Right kidney (tissue), 1 donor: ENCODE results near the gene AGAP1.

ENCODE experiments used
- DNase-seq: peaks from one replicate; pipeline ENCODE4 v3.0.0-alpha.2; 2016

The AGAP1 gene

GRCh38 chr2:235532307-235532706, 38.5 kb downstream of the AGAP1 start:
- DNase-seq = no peak

DNA sequence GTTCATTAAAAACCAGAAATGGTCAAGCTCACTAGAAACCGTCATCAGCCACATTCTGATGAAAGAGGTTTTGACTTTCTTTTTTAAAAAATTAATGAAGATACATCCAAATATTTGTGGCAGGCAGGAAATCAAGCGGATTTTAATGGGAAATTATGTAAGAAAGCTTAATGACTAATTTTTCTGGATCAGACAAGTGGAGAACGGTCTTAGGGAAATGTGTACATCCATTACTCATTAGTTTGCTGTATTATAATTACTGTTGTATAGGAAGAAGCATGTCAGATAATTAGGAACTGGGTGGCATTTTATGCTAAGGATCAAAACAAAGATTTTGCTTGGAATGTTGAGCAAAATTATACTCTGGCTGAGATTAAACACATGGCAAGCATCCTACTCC, 39.4 kb downstream of the AGAP1 start:
- no peak for DNase-seq

GRCh38 chr2:235533616-235534385, 40.0 kb downstream of the AGAP1 start:
- no peak for DNase-seq

- no peak for DNase-seq
These were observed 41.0 kb downstream of the AGAP1 start for GRCh38 chr2:235534678-235535422.

- no peak for DNase-seq
These were observed 41.7 kb downstream of the AGAP1 start for GRCh38 chr2:235535423-235536130.

GRCh38 chr2:235536711-235537110, 42.9 kb downstream of the AGAP1 start:
- no peak for DNase-seq

DNA sequence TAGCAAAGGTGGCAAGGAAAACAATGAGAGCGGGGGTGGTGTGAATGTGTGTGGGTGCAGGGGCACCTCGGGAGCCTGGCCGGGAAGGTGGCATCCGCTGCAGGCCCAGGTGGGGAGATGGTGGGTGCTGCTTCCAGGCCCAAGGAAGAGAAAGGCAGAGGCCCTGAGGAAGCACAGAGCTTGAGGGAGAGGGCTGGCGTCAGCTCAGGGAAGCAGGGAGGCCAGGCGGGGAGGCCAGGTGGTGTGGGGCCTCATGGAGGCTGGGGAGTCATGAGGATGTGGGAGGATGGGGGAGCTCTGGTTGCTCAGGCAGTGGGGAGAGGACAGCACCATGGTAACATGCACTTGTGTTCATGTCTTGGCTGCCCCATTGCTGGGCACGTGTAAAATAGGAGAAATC, 43.3 kb downstream of the AGAP1 start:
- DNase-seq = no peak

- no peak for DNase-seq
These were observed 43.7 kb downstream of the AGAP1 start for GRCh38 chr2:235537587-235537986.

DNA sequence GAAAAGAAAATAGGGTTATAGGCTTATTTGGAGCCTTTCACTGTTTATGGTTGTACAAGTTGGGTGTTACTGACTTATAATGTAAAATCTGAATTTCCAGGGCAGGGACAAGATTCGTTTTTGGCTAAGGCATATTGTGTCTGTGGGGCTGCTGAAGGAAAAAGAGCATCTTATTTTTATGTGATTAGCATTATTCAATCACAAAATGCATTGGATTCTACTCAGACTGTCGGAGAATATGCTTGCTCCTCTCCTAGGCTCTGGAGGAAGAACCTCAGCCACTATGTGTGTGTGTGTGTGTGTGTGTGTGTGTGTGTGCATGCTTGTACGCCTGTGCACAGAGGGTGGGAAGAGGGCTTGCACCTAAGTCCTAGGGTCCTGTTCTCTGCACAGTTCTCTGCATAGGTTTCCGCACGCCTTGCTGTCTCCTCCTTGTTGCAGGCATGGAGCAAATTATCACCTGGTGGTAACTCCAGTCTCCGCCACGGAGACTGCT, 44.3 kb downstream of the AGAP1 start:
- DNase-seq = no peak

DNA sequence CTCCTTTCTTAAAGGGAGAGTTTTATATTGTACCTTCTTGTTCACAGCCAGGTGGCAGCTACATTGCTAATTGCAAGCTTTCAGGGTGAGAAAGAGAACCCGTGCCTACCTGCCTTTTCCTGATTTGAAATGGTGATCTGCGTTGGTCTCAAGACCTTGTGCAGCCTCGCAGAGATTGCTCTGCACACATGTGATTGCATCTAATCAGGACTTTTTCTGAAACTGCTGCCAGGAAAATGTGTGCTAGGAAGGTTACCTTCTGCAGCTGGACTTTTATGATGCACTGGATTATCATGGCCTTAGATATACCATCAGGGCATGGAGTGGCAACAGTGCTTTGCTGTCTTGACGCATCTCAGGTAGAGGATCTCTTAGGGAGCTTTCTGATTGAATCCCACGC, 45.1 kb downstream of the AGAP1 start:
- DNase-seq = no peak

- no peak for DNase-seq
These were observed 45.9 kb downstream of the AGAP1 start for GRCh38 chr2:235539773-235540172.

DNA sequence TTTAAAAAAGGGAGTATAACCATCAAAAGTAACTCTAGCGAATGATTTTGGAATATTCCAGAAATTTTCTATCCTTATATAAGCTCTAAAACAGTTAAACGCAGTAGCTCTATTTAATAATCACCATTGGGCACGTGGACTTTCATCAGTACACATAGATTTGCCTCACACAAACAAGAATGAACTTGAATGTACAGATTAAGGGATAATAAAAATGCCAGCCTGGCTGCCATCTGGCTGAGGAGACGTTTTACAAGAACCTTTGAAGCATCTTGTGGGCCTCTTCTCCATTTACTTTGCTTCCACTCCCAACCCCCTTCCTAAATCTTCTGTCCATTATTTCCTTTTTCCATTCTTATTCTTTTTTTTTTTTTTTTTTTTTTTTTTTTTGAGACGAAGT, 47.2 kb downstream of the AGAP1 start:
- no peak for DNase-seq

DNA sequence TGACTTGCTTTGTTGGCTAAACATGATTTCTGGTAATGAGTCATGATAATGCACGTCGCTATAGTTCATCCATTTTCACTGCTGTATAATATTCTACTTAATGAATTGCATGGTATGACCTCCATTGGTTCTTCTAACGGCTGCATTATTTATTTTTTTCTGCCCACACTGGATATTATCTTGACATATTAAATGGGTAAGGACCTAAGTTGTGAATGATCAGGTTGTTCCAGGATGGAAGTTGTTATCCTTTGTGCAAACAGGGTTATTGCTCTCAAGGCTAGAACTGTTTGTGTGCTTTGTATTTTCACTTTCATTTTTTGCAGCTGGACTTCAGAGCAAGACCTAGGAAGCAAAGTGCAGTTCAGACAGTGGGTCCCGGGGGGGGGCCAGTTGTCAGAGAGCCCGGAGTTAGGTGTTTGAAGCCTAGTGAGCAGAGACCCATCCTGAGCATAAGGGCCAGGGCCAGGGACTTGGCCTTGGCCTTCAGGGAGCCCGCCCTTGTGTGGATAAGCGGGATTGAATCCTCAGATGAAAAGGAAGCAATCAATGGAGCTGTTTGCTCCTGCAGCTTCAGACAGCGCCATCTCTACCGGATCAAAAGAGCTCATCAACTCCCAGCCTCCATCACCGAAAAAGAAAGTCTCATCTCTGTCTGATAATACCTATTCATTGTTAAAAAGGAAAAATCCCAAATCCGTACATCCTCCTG, 48.2 kb downstream of the AGAP1 start:
- DNase-seq = no peak

DNA sequence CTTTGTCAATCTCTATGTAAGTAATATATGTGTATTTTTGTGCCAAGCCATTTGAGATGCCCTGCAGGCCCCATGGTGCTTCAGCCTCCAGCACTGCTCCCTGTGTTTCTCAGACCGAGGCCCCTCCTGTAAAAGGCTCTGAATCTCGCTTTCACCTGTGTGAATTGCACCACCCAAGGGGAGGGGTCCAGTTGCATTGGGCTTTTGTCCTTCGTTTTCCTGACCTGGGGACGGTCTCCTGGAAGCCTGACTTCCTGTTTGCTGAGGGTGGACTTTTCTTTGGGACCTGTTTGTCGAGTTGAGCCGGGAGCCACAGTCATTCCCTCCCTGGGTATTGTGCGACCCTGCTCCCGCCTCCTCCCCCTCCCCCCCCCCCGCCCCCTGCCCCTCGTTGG, 48.9 kb downstream of the AGAP1 start:
- no peak for DNase-seq

DNA sequence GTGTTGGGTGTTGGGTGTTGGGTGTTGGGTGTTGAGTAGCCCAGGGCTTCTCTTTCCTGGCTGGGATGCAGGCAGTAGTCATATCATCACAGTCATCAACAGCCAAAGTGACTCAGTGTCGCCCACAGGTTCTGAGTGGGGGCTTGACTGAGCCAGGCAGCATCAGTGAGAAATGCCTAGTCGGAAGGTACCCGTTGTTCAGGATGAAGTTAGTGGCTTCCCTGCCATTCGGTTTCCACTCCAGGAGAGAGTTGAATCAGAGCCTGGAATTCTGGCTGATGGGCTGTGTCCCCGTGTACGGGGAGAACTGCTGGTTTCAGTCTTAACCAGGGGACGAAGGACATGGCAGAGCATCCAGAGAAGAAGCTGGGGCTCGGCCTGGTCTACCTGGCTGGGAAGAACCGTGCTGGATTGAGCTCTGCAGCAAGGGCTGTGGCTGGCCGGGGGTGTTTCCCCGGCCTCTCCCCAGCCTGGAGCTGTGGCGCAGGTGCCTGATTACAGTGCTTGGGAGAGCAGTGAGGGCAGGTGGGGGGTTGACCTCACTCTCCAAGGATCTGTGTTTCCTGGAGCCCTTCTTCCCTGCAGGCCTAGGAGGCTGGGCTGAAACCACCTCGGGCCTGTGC, 49.4 kb downstream of the AGAP1 start:
- no peak for DNase-seq

DNA sequence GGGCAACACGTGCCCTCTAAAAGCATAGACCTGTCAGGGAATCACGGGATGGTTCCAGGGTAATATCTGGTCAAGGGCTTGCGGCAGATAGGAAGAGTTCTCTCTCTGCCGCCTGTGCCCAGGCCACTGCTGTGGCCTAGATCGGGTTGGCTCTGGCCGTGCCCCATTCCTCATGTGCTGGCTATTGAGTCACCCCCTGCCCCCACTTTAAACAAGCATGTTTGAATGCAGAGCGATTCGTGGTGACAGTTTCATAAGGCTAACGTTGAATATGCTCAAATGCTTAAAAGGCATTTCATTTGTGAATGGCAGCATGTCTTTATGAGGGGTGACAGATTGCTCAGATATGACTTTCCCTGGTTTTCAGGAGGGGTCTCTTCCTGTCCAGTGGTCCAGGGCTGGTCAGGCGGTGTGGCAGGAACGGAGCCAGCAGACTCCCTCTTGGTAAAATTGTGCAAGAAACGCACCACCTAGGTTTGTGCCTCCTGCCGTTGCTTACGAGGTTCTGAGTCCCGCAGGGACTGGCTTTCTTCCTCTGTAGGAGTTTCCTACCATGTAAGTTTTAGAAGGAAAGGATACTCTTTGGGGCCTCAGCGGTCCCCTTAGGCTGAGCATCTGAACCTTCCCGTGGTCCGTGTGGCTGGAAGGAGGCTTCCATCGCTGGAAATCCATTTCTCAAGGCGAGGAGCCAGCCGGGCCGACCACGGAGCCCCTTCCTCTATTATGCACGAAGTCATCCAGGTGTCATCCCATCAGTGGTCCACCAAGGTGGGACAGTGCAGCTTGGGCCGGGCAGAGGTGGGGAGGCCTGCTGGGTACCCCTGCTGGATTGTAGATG, 50.2 kb downstream of the AGAP1 start:
- no peak for DNase-seq

- no peak for DNase-seq
These were observed 50.8 kb downstream of the AGAP1 start for GRCh38 chr2:235544689-235544969.

DNA sequence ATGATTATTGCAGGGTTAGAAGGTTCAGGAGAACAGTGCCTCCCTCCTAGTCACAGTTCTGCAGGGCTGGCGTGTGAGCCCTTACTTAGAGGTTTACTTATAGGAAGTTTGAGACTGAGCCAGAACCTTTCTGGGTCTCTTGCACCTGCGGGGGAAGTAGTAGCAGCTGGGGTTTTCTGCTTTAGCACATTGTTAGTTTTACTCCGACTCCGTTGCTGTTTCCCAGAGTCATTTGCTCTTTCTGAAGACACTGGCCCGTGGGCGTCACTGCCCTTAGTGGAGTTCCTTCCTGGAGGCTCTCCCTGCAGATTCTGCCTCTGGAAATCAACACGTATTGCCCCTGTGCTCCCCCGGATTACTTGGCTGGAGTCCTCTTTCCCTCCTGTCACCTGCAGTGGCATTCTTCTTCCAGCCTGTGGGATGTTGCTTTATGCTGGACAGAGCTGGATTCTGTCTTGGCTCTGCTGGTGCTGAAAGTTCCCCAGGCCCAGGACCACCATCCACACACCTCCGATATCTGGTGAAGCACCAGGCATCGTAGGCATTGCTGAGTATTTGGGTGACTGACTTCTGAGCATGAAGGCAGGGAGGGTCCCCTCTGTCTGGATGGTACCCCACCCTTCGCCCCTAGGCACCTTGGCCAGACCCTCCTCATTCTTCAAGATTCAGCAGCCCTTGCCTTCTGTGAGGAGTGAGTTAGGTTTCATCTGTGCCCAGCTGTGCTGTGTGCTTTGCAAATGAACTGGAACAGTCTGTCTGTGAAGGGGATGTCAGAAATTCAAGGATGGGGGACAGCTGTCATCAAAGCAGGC, 51.7 kb downstream of the AGAP1 start:
- no peak for DNase-seq

GRCh38 chr2:235546151-235546435, 52.2 kb downstream of the AGAP1 start:
- no peak for DNase-seq

GRCh38 chr2:235546436-235546835, 52.6 kb downstream of the AGAP1 start:
- DNase-seq = no peak
